ENCODE results near the gene ARSJ. TPM values are rescaled to one million over a fixed set of nuclear protein-coding genes. Genes with fewer than 3 reads are reported as not detected.

ARSJ gene
- polyA plus RNA-seq, 1 donor: 11.3 TPM

DNA sequence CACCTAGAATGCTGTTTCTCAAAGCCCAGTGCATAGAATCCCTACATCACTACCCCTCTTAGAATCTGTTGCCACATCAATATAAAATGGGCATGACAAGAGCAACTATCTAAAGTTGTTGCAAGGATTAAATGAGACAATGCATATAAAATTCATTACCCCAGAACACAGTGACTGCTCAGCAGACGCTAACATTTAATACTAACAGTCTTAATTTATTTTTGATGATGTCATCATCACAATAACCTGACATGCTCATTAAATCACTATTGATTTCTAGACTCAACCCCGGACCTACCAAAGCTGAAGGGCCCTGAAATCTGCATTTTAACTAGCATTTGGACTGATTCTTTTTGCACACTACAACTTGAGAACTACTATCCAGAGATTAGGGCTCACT, 3.9 kb downstream of the ARSJ start:
- no peak for DNase-seq
- WGBS (ENCODE audit: insufficient coverage, low lambda C conversion rate): 83% methylated on average over 1 of the region's 2 CpGs
- no peaks in the 10 kb centered on the region for H3K4me1 ChIP-seq (ENCODE audit: control insufficient read depth, insufficient read depth, low read length)
- H3K27me3 ChIP-seq (ENCODE audit: control insufficient read depth, insufficient read depth, low read length): no peaks in the 10 kb centered on the region
- H3K27ac ChIP-seq (ENCODE audit: low read length): no peak overlapping the region
- no peaks in the 10 kb centered on the region for H3K36me3 ChIP-seq (ENCODE audit: control insufficient read depth, insufficient read depth, low read length)
- H3K9me3 ChIP-seq (ENCODE audit: control insufficient read depth, low read depth, low read length): no peaks in the 10 kb centered on the region
- no peak overlapping the region for H3K4me3 ChIP-seq (ENCODE audit: low read length)

DNA sequence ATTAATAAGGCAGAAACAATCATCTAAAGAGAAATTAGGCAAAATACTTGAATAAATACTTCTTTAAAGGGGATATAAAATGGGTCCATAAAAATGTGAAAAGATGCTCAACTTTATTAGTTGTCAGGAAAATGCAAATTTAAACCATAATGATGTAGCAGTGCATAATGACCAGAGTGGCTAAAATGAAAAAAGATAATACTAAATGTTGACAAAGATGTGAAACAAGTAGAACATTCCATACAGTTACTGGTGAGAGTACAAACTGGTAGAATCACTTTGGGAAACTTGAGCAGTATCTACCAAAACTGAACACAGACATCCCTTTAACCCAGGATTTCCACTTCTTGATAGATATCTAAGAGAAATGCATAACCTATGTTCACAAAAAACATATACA, 5.0 kb downstream of the ARSJ start:
- Histone ChIP-seq H3K9me3 (ENCODE audit: control insufficient read depth, low read depth, low read length) (no peaks in the 10 kb centered on the region), H3K4me3 (ENCODE audit: low read length) (no peak overlapping the region), H3K36me3 (ENCODE audit: control insufficient read depth, insufficient read depth, low read length) (no peaks in the 10 kb centered on the region), H3K27ac (ENCODE audit: low read length) (no peak overlapping the region), H3K27me3 (ENCODE audit: control insufficient read depth, insufficient read depth, low read length) (no peaks in the 10 kb centered on the region), H3K4me1 (ENCODE audit: control insufficient read depth, insufficient read depth, low read length) (no peaks in the 10 kb centered on the region)
- DNase-seq: no peak

DNA sequence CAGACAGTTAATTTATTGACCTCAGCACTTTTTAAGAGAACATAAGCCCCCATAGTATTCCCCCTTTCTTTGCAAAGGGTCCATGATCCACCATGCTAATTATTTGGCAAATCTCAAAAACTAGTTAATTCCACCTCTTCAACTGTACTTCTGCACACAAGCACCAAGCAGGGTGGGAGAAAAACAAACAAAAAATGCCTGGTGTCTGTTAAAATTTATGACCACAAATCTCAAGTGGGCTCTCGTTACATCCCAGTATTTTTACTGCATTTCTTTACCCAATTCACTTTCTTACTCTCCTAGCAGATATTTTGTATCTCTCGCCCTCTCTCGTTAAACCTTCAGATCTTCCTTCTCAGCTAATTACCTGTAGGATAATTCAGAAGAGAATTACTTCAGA, 6.1 kb downstream of the ARSJ start:
- WGBS (ENCODE audit: insufficient coverage, low lambda C conversion rate): 94% methylated on average over 3 of the region's 3 CpGs
- DNase-seq: no peak
- no peaks in the 10 kb centered on the region for H3K27me3 ChIP-seq (ENCODE audit: control insufficient read depth, insufficient read depth, low read length)

DNA sequence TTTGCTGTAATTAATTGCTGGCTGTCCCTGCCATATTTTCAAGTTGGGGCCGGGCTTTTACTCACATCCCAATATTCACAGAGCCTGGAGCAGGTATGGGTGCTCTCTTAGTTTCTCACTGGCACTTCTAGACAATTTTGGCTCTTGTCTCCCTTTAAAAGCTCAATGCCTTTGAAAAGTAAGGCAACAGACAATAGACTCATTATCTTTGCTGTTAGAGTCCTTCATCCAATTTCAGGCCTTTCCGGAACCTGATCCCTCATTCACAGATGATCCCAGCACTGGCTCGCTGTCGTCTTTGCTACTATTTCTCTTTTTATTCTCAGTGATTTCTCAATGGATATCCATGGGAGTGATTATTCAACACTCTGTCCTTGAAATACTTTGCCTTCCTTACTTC, 6.7 kb downstream of the ARSJ start:
- Histone ChIP-seq H3K9me3 (ENCODE audit: control insufficient read depth, low read depth, low read length) (no peaks in the 10 kb centered on the region), H3K36me3 (ENCODE audit: control insufficient read depth, insufficient read depth, low read length) (no peaks in the 10 kb centered on the region), H3K4me3 (ENCODE audit: low read length) (no peak overlapping the region), H3K27ac (ENCODE audit: low read length) (no peak overlapping the region), H3K27me3 (ENCODE audit: control insufficient read depth, insufficient read depth, low read length) (no peaks in the 10 kb centered on the region), H3K4me1 (ENCODE audit: control insufficient read depth, insufficient read depth, low read length) (no peaks in the 10 kb centered on the region)
- 100% methylated on average over 3 of the region's 4 CpGs for WGBS (ENCODE audit: insufficient coverage, low lambda C conversion rate)
- DNase-seq: no peak

More for the DNA sequence above, 6.1 kb downstream of the ARSJ start:
- Histone ChIP-seq H3K4me3 (ENCODE audit: low read length) (no peak overlapping the region), H3K36me3 (ENCODE audit: control insufficient read depth, insufficient read depth, low read length) (no peaks in the 10 kb centered on the region), H3K4me1 (ENCODE audit: control insufficient read depth, insufficient read depth, low read length) (no peaks in the 10 kb centered on the region), H3K27ac (ENCODE audit: low read length) (no peak overlapping the region), H3K9me3 (ENCODE audit: control insufficient read depth, low read depth, low read length) (no peaks in the 10 kb centered on the region)

DNA sequence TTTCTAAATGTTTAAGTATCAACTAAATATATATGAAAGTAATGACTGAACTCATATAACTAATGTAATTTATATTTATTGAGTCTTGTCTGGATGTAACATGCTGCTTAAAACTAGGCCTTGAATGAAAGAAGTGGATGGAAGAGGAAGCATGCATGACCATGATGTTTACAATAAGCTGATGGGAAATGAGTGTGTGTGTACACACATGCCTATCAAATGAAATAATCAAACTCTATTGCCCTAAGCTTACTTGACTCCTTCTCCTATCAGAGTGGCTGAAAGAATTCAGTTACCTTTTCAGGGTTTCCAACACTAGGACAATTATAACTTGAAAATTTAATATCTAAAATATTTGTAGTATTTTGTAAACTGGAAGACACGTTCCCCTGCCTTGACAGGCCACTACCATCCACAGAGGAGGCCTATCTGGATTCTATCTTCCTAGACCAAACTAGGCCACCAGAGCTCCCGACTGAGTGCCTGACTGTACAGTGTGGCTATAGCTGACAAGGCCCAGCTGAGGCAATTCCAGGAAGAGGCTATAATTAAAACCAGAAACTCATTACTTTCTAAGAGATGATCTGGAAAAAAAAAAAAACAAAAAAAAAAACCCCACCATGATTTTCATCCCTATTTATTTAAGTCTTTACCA, 7.6 kb downstream of the ARSJ start:
- H3K27ac ChIP-seq (ENCODE audit: low read length): no peak overlapping the region

DNA sequence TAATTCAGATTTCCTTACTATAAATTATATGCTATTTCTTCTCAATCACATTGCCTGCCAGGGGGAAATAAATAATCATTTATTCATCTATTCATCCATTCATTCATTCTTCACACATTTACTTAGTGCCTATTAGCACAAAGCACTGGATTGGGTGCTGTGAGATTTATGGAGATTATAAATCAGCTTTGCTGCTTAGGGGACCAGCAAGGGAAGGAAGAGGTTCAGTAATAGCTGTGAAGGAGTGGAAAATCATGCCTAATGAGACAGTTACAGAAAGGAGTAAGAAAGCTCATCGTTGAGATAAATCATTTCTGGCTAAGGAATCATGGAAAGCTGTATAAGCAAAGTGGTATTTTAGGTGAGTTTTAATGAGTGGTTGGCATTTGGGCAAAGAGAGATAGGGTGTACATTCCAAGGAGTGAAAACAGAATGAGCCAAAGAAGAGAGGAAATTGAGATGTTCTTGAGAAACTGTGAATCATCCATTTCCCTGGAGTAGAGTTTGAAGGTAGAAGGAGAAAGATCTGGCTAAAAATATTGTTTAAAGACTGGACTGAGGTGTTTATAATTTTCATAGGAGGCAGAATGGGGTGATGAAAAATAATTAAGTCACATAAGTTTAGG, 9.6 kb downstream of the ARSJ start:
- H3K4me3 ChIP-seq (ENCODE audit: low read length): no peak overlapping the region
- DNase-seq: no peak
- WGBS (ENCODE audit: insufficient coverage, low lambda C conversion rate): no CpG with 5 or more reads among the region's 1 CpG

More for the DNA sequence above, 7.6 kb downstream of the ARSJ start:
- Histone ChIP-seq H3K36me3 (ENCODE audit: control insufficient read depth, insufficient read depth, low read length) (no peaks in the 10 kb centered on the region), H3K9me3 (ENCODE audit: control insufficient read depth, low read depth, low read length) (no peaks in the 10 kb centered on the region), H3K27me3 (ENCODE audit: control insufficient read depth, insufficient read depth, low read length) (no peaks in the 10 kb centered on the region), H3K4me1 (ENCODE audit: control insufficient read depth, insufficient read depth, low read length) (no peaks in the 10 kb centered on the region), H3K4me3 (ENCODE audit: low read length) (no peak overlapping the region)
- no CpG with 5 or more reads among the region's 2 CpGs for WGBS (ENCODE audit: insufficient coverage, low lambda C conversion rate)
- no peak for DNase-seq

DNA sequence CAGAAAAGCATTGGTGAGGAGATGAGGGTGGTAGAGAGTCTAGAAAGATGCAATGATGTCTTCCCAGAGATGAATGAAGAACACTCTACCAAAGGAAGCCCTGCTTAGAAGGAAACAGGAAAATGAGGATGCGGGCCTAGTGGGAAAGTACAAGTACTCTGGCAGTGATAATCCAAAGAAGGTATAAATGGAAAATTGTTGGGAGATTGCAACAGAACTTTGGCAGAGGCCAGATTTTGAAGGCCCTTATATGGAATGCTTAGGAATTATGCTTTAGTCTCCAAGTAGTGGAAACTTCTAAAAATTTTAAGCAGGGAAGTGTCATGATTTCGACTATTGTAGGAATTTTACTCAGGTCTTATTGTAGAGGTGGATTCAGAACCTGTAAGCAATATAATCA, 11.0 kb downstream of the ARSJ start:
- Histone ChIP-seq H3K27me3 (ENCODE audit: control insufficient read depth, insufficient read depth, low read length) (no peaks in the 10 kb centered on the region), H3K36me3 (ENCODE audit: control insufficient read depth, insufficient read depth, low read length) (no peaks in the 10 kb centered on the region), H3K4me3 (ENCODE audit: low read length) (no peak overlapping the region), H3K4me1 (ENCODE audit: control insufficient read depth, insufficient read depth, low read length) (peaks cover 2% of the 10 kb centered on the region), H3K9me3 (ENCODE audit: control insufficient read depth, low read depth, low read length) (no peaks in the 10 kb centered on the region), H3K27ac (ENCODE audit: low read length) (no peak overlapping the region)
- no peak for DNase-seq
- WGBS (ENCODE audit: insufficient coverage, low lambda C conversion rate): no CpG with 5 or more reads among the region's 2 CpGs

More for the DNA sequence above, 9.6 kb downstream of the ARSJ start:
- H3K9me3 ChIP-seq (ENCODE audit: control insufficient read depth, low read depth, low read length): no peaks in the 10 kb centered on the region
- H3K27me3 ChIP-seq (ENCODE audit: control insufficient read depth, insufficient read depth, low read length): no peaks in the 10 kb centered on the region
- H3K4me1 ChIP-seq (ENCODE audit: control insufficient read depth, insufficient read depth, low read length): no peaks in the 10 kb centered on the region
- no peaks in the 10 kb centered on the region for H3K36me3 ChIP-seq (ENCODE audit: control insufficient read depth, insufficient read depth, low read length)
- no peak overlapping the region for H3K27ac ChIP-seq (ENCODE audit: low read length)

DNA sequence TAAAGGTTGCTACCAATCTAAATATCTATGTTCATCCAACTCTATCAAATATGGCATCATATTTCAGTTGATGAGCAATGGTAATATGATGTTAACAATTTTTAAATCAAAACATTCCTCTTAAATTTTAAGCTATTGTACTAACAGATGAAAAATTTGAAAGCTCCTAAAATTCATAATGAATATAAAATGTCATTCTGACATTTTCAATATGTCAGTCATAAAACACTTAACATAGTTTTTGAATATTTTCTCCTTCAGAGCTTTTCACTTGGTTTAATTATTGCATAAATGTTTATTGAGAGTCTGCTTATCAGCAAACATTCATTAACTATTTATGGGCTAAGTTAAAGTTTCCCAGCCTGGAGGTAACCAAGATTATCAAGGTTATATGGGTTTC, 11.8 kb downstream of the ARSJ start:
- no peaks in the 10 kb centered on the region for H3K27me3 ChIP-seq (ENCODE audit: control insufficient read depth, insufficient read depth, low read length)
- peak in 1 of 2 donors; percentile 38 for DNase-seq
- H3K36me3 ChIP-seq (ENCODE audit: control insufficient read depth, insufficient read depth, low read length): no peaks in the 10 kb centered on the region
- peaks cover 5% of the 10 kb centered on the region for H3K4me1 ChIP-seq (ENCODE audit: control insufficient read depth, insufficient read depth, low read length)
- no peak overlapping the region for H3K4me3 ChIP-seq (ENCODE audit: low read length)
- H3K27ac ChIP-seq (ENCODE audit: low read length): no peak overlapping the region
- H3K9me3 ChIP-seq (ENCODE audit: control insufficient read depth, low read depth, low read length): no peaks in the 10 kb centered on the region

DNA sequence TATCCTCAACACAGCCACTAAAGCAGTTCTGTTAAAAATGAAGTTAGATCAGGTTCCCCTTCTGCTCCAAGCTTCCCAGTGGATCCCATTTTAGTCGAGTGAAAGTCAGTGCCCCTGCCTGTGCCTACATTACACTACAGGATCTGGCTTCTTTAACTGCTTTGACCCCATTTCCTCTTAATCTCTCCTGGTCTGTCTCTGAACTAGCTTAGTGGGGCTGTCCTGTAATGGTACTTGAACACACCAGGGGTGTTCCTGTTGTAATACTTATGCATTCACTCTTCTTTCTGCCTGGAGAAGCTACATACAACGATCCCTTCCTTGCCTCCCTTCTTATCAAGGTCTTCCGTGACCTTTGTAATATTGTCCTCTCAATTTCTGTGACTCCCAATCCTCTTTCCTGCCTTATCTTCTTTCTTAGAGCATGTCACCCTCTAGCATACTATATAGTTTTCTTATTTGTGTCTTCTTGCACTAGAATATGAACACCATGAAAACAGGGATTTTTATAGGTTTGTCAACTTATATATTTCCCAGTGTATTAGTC, 16.7 kb downstream of the ARSJ start:
- H3K36me3 ChIP-seq (ENCODE audit: control insufficient read depth, insufficient read depth, low read length): no peaks in the 10 kb centered on the region
- H3K9me3 ChIP-seq (ENCODE audit: control insufficient read depth, low read depth, low read length): no peaks in the 10 kb centered on the region
- H3K27me3 ChIP-seq (ENCODE audit: control insufficient read depth, insufficient read depth, low read length): no peaks in the 10 kb centered on the region
- H3K4me1 ChIP-seq (ENCODE audit: control insufficient read depth, insufficient read depth, low read length): peaks cover 13% of the 10 kb centered on the region
- H3K4me3 ChIP-seq (ENCODE audit: low read length): no peak overlapping the region
- peak overlapping the region; percentile 71 for H3K27ac ChIP-seq (ENCODE audit: low read length)
- no CpG with 5 or more reads among the region's 3 CpGs for WGBS (ENCODE audit: insufficient coverage, low lambda C conversion rate)
- peak; percentile 44 to 82 for DNase-seq

DNA sequence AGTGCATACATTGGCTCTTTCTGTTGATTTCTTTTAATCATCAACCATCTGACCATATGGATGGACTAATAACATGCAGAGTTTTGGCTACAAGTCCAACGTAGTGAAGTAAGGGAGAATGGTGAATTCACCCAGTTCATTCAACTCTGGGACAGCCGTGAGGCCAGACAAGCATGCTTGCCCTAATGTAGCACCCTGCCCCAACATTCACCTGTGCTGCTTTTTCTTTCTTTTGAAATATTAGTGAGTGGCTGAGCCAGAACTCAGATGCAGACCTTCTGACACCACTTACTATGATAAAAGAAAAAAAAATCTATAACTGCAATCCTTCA, 17.5 kb downstream of the ARSJ start:
- peaks cover 13% of the 10 kb centered on the region for H3K4me1 ChIP-seq (ENCODE audit: control insufficient read depth, insufficient read depth, low read length)
- H3K27me3 ChIP-seq (ENCODE audit: control insufficient read depth, insufficient read depth, low read length): no peaks in the 10 kb centered on the region
- H3K36me3 ChIP-seq (ENCODE audit: control insufficient read depth, insufficient read depth, low read length): no peaks in the 10 kb centered on the region
- no CpG with 5 or more reads among the region's 2 CpGs for WGBS (ENCODE audit: insufficient coverage, low lambda C conversion rate)
- H3K9me3 ChIP-seq (ENCODE audit: control insufficient read depth, low read depth, low read length): no peaks in the 10 kb centered on the region
- H3K27ac ChIP-seq (ENCODE audit: low read length): peak overlapping the region; percentile 71
- no peak for DNase-seq
- no peak overlapping the region for H3K4me3 ChIP-seq (ENCODE audit: low read length)
